Hepatocyte (in vitro differentiated cells): ENCODE data around the gene INMT. TPM values are rescaled to one million over a fixed set of nuclear protein-coding genes. Genes with fewer than 3 reads are reported as not detected.

Experiments
- DNase-seq: peaks from one replicate; pipeline ENCODE4 v3.0.0-alpha.2; 2016; ENCODE audit warnings: low spot score
- H2AFZ ChIP-seq: fragments of 200-600 bp; sonication (generic); 2 replicates; pipeline ENCODE4 v1.6.0; 2016; ENCODE audit warnings: antibody characterized with exemption, mild to moderate bottlenecking
- H3K27ac ChIP-seq: fragments of 200-600 bp; sonication (generic); 2 replicates; pipeline ENCODE4 v1.5.1; 2016; ENCODE audit warnings: mild to moderate bottlenecking
- H3K27me3 ChIP-seq: fragments of 200-600 bp; sonication (generic); 2 replicates; pipeline ENCODE4 v1.6.1; 2016
- H3K36me3 ChIP-seq: fragments of 200-600 bp; sonication (generic); replicated peaks from 2 replicates; pipeline ENCODE4 v1.5.1; 2016; ENCODE audit warnings: low read depth; ENCODE audit not compliant: insufficient read depth
- H3K4me1 ChIP-seq: fragments of 200-600 bp; sonication (generic); 2 replicates; pipeline ENCODE4 v1.5.1; 2016; ENCODE audit warnings: mild to moderate bottlenecking, moderate library complexity; ENCODE audit not compliant: insufficient read depth
- H3K4me2 ChIP-seq: fragments of 200-600 bp; sonication (generic); 2 replicates; pipeline ENCODE4 v1.6.0; 2016
- H3K4me3 ChIP-seq: fragments of 200-600 bp; sonication (generic); 2 replicates; pipeline ENCODE4 v1.5.1; 2016; ENCODE audit warnings: mild to moderate bottlenecking
- H3K79me2 ChIP-seq: fragments of 200-600 bp; sonication (generic); 2 replicates; pipeline ENCODE4 v1.6.0; 2017; ENCODE audit warnings: mild to moderate bottlenecking
- H3K9me2 ChIP-seq: fragments of 200-600 bp; sonication (generic); replicated peaks from 2 replicates; pipeline ENCODE4 v1.6.0; 2017; ENCODE audit warnings: mild to moderate bottlenecking; ENCODE audit not compliant: insufficient read depth
- H3K9me3 ChIP-seq: fragments of 200-600 bp; sonication (generic); 2 replicates; pipeline ENCODE4 v1.5.1; 2016; ENCODE audit warnings: low read depth, mild to moderate bottlenecking
- H4K20me1 ChIP-seq: fragments of 200-600 bp; sonication (generic); 2 replicates; pipeline ENCODE4 v1.6.0; 2016; ENCODE audit warnings: mild to moderate bottlenecking; ENCODE audit not compliant: insufficient read depth, poor library complexity, severe bottlenecking
- CTCF ChIP-seq: fragments of 200-600 bp; sonication (generic); IDR thresholded peaks from 2 replicates; pipeline ENCODE4 v1.5.1; 2016; ENCODE audit warnings: antibody characterized with exemption, mild to moderate bottlenecking; ENCODE audit not compliant: poor library complexity
- EZH2 ChIP-seq: fragments of 200-600 bp; sonication (generic); IDR thresholded peaks from 2 replicates; pipeline ENCODE4 v1.6.1; 2016; ENCODE audit warnings: antibody characterized with exemption, mild to moderate bottlenecking, borderline replicate concordance
- EZH2phosphoT487 ChIP-seq: fragments of 200-600 bp; sonication (generic); IDR thresholded peaks from one replicate; pipeline ENCODE4 v1.6.1; 2018; ENCODE audit warnings: antibody characterized with exemption, mild to moderate bottlenecking, low read depth, moderate library complexity; ENCODE audit not compliant: unreplicated experiment, severe bottlenecking
- WGBS: methylation state at CpG from one replicate; pipeline ENCODE4 v1.1.6; 2016; ENCODE audit warnings: low lambda C conversion rate; ENCODE audit errors: missing lambda C conversion rate; 5-methylcytosine and 5-hydroxymethylcytosine counted together
- polyA plus RNA-seq: library from polyadenylated mRNA; unstranded; fragments of >200 nt; fragmentation: Nextera tagmentation; extraction: Ambion mirVana; gene quantifications from 2 replicates; pipeline ENCODE4 v1.2.1, GENCODE V29; 2016
- total RNA-seq: library from RNA; depleted of rRNA; stranded (reverse); fragments of >200 nt; gene quantifications from 2 replicates; pipeline ENCODE4 v1.2.3, GENCODE V29; 2014

Gene INMT
- total and polyA plus RNA-seq, 2 experiments from 2014 or later, result 17.4 to 18.4 TPM

- Histone ChIP-seq H3K27me3 (no peaks in the 10 kb centered on the region), H3K79me2 (no peaks in the 10 kb centered on the region), H4K20me1 (no peaks in the 10 kb centered on the region), H3K4me3 (no peak overlapping the region), H3K4me2 (no peak overlapping the region), H3K27ac (no peak overlapping the region), H2AFZ (no peak overlapping the region), H3K9me2 (no peaks in the 10 kb centered on the region), H3K36me3 (no peaks in the 10 kb centered on the region), H3K4me1 (no peaks in the 10 kb centered on the region), H3K9me3 (no peaks in the 10 kb centered on the region)
- WGBS, result 84% methylated on average over 13 of the region's 13 CpGs
- TF ChIP-seq CTCF (no peak), EZH2phosphoT487 (no peak), EZH2 (no peak)
- no peak for DNase-seq
Observed at GRCh38 chr7:30705596-30705995, 46.3 kb upstream of the INMT start.

GRCh38 chr7:30706316-30706715 lies 45.6 kb upstream of the INMT start:
- Histone ChIP-seq H3K27me3 (no peaks in the 10 kb centered on the region), H3K79me2 (no peaks in the 10 kb centered on the region), H3K27ac (no peak overlapping the region), H3K9me3 (no peaks in the 10 kb centered on the region), H3K4me1 (no peaks in the 10 kb centered on the region), H4K20me1 (no peaks in the 10 kb centered on the region), H3K9me2 (no peaks in the 10 kb centered on the region), H2AFZ (no peak overlapping the region), H3K4me3 (no peak overlapping the region), H3K36me3 (no peaks in the 10 kb centered on the region), H3K4me2 (no peak overlapping the region)
- 90% methylated on average over 6 of the region's 6 CpGs for WGBS
- no peak for DNase-seq
- TF ChIP-seq EZH2 (no peak), EZH2phosphoT487 (no peak), CTCF (no peak)

- no peak overlapping the region for H3K4me3 ChIP-seq
Observed at GRCh38 chr7:30706908-30707307, 45.0 kb upstream of the INMT start.

More at GRCh38 chr7:30706908-30707307, 45.0 kb upstream of the INMT start:
- Histone ChIP-seq H2AFZ (no peak overlapping the region), H3K4me2 (no peak overlapping the region), H3K27ac (no peak overlapping the region), H3K79me2 (no peaks in the 10 kb centered on the region), H3K9me3 (no peaks in the 10 kb centered on the region), H4K20me1 (no peaks in the 10 kb centered on the region), H3K4me1 (no peaks in the 10 kb centered on the region), H3K27me3 (no peaks in the 10 kb centered on the region), H3K36me3 (no peaks in the 10 kb centered on the region), H3K9me2 (no peaks in the 10 kb centered on the region)
- TF ChIP-seq CTCF (no peak), EZH2 (no peak), EZH2phosphoT487 (no peak)
- DNase-seq, result no peak
- 94% methylated on average over 6 of the region's 6 CpGs for WGBS
